CD4-positive, alpha-beta T cell (primary cell): ENCODE measurements around the gene CPB2. TPM values are rescaled to one million over a fixed set of nuclear protein-coding genes. Genes with fewer than 3 reads are reported as not detected.

Experiments used
- ATAC-seq: fragments of 200-7000 bp; cut with Tn5 transposase; one replicate; pipeline ENCODE4 v1.10.0; 2022; ENCODE audit warnings: mild to moderate bottlenecking; ENCODE audit not compliant: poor library complexity
- CTCF ChIA-PET: fragments of 350-600 bp; sonication (Branson Sonifier 250); formaldehyde crosslinking; loops from one replicate; lab custom pipeline; 2021; ENCODE audit warnings: antibody characterized with exemption, inconsistent platforms; lab: Charles Lee
- POLR2A ChIA-PET: fragments of 350-600 bp; sonication (Branson Sonifier 250); formaldehyde crosslinking; loops from one replicate; lab custom pipeline; 2021; ENCODE audit warnings: antibody characterized with exemption, inconsistent platforms; lab: Charles Lee
- DNase-seq, 14 experiments: peaks; one replicate each; pipeline ENCODE4 v3.0.0-alpha.2; 2013 to 2020; ENCODE audit warnings: mixed read lengths in 2 of 14
- H3K27ac ChIP-seq, 2 donors: one replicate each; pipeline versions ENCODE4 v1.5.1 to v1.7.0; 2013; ENCODE audit warnings: low read length in 2 of 2, low read depth in 1 of 2, mild to moderate bottlenecking in 1 of 2
- H3K27me3 ChIP-seq, 2 experiments: 1 replicate in 1 of 2; 2 replicates in 1 of 2; pipeline versions ENCODE4 v1.6.1 to v1.7.0; 2013; ENCODE audit warnings: low read length in 2 of 2, control low read depth in 1 of 2, mild to moderate bottlenecking in 1 of 2, moderate library complexity in 1 of 2; ENCODE audit not compliant: insufficient read depth in 2 of 2, control insufficient read depth in 1 of 2
- H3K36me3 ChIP-seq: one replicate; pipeline ENCODE4 v1.6.1; 2013; ENCODE audit warnings: low read length, control low read depth; ENCODE audit not compliant: insufficient read depth
- H3K4me1 ChIP-seq: one replicate; pipeline ENCODE4 v1.6.1; 2013; ENCODE audit warnings: low read length, control low read depth; ENCODE audit not compliant: insufficient read depth
- H3K4me3 ChIP-seq: one replicate; pipeline ENCODE4 v1.5.1; 2013; ENCODE audit warnings: mild to moderate bottlenecking, low read length, moderate library complexity
- H3K9me3 ChIP-seq, 2 experiments: 1 replicate in 1 of 2; 2 replicates in 1 of 2; pipeline versions ENCODE4 v1.6.1 to v1.7.0; 2013; ENCODE audit warnings: low read length in 2 of 2, mild to moderate bottlenecking in 2 of 2, control low read depth in 1 of 2, moderate library complexity in 1 of 2; ENCODE audit not compliant: control insufficient read depth in 1 of 2, insufficient read depth in 1 of 2
- H3K27ac Mint-ChIP-seq: one replicate; pipeline ENCODE4 v1.8.0; 2020; ENCODE audit warnings: mixed read lengths
- H3K27me3 Mint-ChIP-seq: one replicate; pipeline ENCODE4 v1.8.0; 2021; ENCODE audit warnings: mixed read lengths
- H3K36me3 Mint-ChIP-seq: one replicate; pipeline ENCODE4 v1.8.0; 2021; ENCODE audit warnings: low read depth, mixed read lengths
- H3K4me1 Mint-ChIP-seq: one replicate; pipeline ENCODE4 v1.8.0; 2021; ENCODE audit warnings: low read depth, mixed read lengths
- H3K4me3 Mint-ChIP-seq: one replicate; pipeline ENCODE4 v1.8.0; 2020; ENCODE audit warnings: mild to moderate bottlenecking, mixed read lengths
- H3K9me3 Mint-ChIP-seq: one replicate; pipeline ENCODE4 v1.8.0; 2020; ENCODE audit warnings: mixed read lengths
- CTCF ChIP-seq: fragments of 200-600 bp; IDR thresholded peaks from one replicate; pipeline ENCODE4 v1.8.0; 2022; ENCODE audit warnings: antibody characterized with exemption, mild to moderate bottlenecking
- intact Hi-C, 2 experiments: fragments of 100-400 bp; cut with DNase I in 1 of 2; cut with micrococcal nuclease in 1 of 2; formaldehyde crosslinking; loops; one replicate each; pipeline versions ENCODE4 v1.15.1 to v1.9.0; 2023 to 2025; cut with DNase I, micrococcal nuclease
- total RNA-seq, 174 experiments: library from RNA in 2 of 174; stranded (reverse) in 2 of 174; gene quantifications; one replicate each; pipeline ENCODE4 v1.2.3 and lab custom pipeline; 2021 to 2026

Gene CPB2
- total RNA-seq, 2 experiments from 2014 or later, result not detected

- ATAC-seq, result no peak
- no peak for DNase-seq
- Histone ChIP-seq H3K4me3 (no peak overlapping the region), H3K4me1 (no peaks in the 10 kb centered on the region), H3K36me3 (peaks cover 98% of the 10 kb centered on the region), H3K27me3 (no peaks in the 10 kb centered on the region), H3K9me3 (no peaks in the 10 kb centered on the region), H3K27ac (no peak overlapping the region)
- H3K27me3 Mint-ChIP-seq, result no peaks in the 10 kb centered on the region
- H3K4me1 Mint-ChIP-seq, result peaks cover 22% of the 10 kb centered on the region
- POLR2A ChIA-PET, result no interaction called here
- no peak overlapping the region for H3K4me3 Mint-ChIP-seq
- peaks cover 97% of the 10 kb centered on the region for H3K36me3 Mint-ChIP-seq
- CTCF ChIA-PET, result interaction anchor here (0.7 to 1.6 kb wide), 2 partner anchors 10 to 227 kb away, joined by 3 to 8 read pairs; no protein-coding TSS in a partner anchor
- H3K9me3 Mint-ChIP-seq, result no peaks in the 10 kb centered on the region
- no peak for TF ChIP-seq CTCF
- intact Hi-C loops, result no loop called here
- H3K27ac Mint-ChIP-seq, result peak overlapping the region; percentile 64
Measured at GRCh38 chr13:46136688-46137087, 31.9 kb upstream of the CPB2 start.

- no peak for ATAC-seq
- Mint-ChIP-seq H3K27me3 (no peaks in the 10 kb centered on the region), H3K4me3 (no peak overlapping the region), H3K36me3 (peaks cover 97% of the 10 kb centered on the region), H3K27ac (peak overlapping the region; percentile 64), H3K9me3 (no peaks in the 10 kb centered on the region), H3K4me1 (peaks cover 22% of the 10 kb centered on the region)
- H3K27me3 ChIP-seq, result no peaks in the 10 kb centered on the region
- peaks cover 99% of the 10 kb centered on the region for H3K36me3 ChIP-seq
- intact Hi-C loops, result loop anchor here in 1 of 2 experiments (2.0 kb wide), 1 partner anchor 14 kb away; no protein-coding TSS in a partner anchor
- DNase-seq, result no peak
- H3K9me3 ChIP-seq, result no peaks in the 10 kb centered on the region
- POLR2A ChIA-PET, result interaction anchor here (1.0 kb wide), 1 partner anchor 9 kb away, joined by 3 read pairs; no protein-coding TSS in a partner anchor
- CTCF ChIA-PET, result interaction anchor here (1.6 kb wide), 1 partner anchor 9 kb away, joined by 8 read pairs; no protein-coding TSS in a partner anchor
- no peaks in the 10 kb centered on the region for H3K4me1 ChIP-seq
- no peak overlapping the region for H3K27ac ChIP-seq
- no peak overlapping the region for H3K4me3 ChIP-seq
- no peak for TF ChIP-seq CTCF
Measured at GRCh38 chr13:46134961-46135522, 30.2 kb upstream of the CPB2 start.

- DNase-seq (no peak), ATAC-seq (no peak)
- H3K36me3 Mint-ChIP-seq, result peaks cover 97% of the 10 kb centered on the region
- no peak overlapping the region for H3K27ac ChIP-seq
- H3K27me3 ChIP-seq, result no peaks in the 10 kb centered on the region
- intact Hi-C loops, result loop anchor here in 1 of 2 experiments (2.0 kb wide), 1 partner anchor 14 kb away; no protein-coding TSS in a partner anchor
- H3K27me3 Mint-ChIP-seq, result no peaks in the 10 kb centered on the region
- no peaks in the 10 kb centered on the region for H3K4me1 ChIP-seq
- CTCF ChIA-PET, result no interaction called here
- H3K9me3 Mint-ChIP-seq, result no peaks in the 10 kb centered on the region
- no peak for TF ChIP-seq CTCF
- peak overlapping the region; percentile 64 for H3K27ac Mint-ChIP-seq
- H3K9me3 ChIP-seq, result no peaks in the 10 kb centered on the region
- H3K4me1 Mint-ChIP-seq, result peaks cover 22% of the 10 kb centered on the region
- H3K4me3 ChIP-seq, result no peak overlapping the region
- H3K36me3 ChIP-seq, result peaks cover 99% of the 10 kb centered on the region
- no peak overlapping the region for H3K4me3 Mint-ChIP-seq
- POLR2A ChIA-PET, result interaction anchor here (1.0 kb wide), 1 partner anchor 10 kb away, joined by 3 read pairs; no protein-coding TSS in a partner anchor
Measured at GRCh38 chr13:46134494-46134893, 29.7 kb upstream of the CPB2 start.
